Stimulated activated CD4-positive, alpha-beta T cell treated with anti-CD3 and anti-CD28 coated beads, Interleukin-2, amount 100 ng/mL, for 24 hours (primary cell): Measurements from ENCODE around the gene ATP6V0A1.
"Not testable (repeated sequence)": the region's sequence is repeated elsewhere in the genome, so short reads cannot be mapped to it uniquely, and the experiment has no call there.

ENCODE experiments used
- DNase-seq, 2 donors: peaks; one replicate each; pipeline ENCODE4 v3.0.0-alpha.2; 2020

ATP6V0A1 gene

DNA sequence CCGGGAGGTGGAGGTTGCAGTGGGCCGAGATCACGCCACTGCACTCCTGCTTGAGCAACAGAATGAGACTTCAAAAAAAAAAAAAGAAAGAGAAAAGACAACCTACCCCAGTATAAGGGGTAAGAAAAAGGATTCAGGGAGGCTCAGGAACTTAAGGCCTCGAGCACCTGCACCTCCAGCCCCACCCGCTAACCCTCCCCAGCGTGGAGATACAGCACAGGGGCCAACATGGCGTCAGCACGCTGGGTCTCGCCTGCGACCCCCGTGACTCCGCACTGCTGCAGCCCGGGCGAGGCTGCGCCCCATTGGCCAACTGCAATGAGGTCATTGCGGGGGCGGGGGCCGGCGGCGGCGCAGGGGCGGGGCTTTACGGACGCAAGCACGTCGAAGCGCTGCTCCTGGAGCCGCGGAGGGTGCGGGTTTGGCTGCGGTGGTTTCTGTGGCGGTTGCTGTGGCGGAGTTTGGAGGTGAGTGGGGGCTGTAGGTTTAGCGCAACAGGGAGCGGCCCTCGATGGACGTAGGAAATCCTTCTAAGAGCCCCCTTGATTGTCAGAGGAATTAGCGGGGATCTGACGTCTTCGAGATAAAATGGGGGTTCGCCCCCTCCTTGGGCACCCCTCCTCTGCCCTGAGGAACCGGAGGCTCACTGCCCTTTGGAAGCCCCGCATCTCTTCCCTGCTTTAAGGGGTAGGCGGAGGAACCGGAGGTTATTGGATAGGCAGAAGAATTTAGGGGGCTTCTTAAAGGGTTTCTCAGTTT is at the start of gene ATP6V0A1:
ATP6V0A1 (plus strand) TSS at position 382 of the 759 bp plus-strand sequence. CDS start 2,017 bp downstream, outside the sequence.
- peak; percentile 90 to 95 for DNase-seq

DNA sequence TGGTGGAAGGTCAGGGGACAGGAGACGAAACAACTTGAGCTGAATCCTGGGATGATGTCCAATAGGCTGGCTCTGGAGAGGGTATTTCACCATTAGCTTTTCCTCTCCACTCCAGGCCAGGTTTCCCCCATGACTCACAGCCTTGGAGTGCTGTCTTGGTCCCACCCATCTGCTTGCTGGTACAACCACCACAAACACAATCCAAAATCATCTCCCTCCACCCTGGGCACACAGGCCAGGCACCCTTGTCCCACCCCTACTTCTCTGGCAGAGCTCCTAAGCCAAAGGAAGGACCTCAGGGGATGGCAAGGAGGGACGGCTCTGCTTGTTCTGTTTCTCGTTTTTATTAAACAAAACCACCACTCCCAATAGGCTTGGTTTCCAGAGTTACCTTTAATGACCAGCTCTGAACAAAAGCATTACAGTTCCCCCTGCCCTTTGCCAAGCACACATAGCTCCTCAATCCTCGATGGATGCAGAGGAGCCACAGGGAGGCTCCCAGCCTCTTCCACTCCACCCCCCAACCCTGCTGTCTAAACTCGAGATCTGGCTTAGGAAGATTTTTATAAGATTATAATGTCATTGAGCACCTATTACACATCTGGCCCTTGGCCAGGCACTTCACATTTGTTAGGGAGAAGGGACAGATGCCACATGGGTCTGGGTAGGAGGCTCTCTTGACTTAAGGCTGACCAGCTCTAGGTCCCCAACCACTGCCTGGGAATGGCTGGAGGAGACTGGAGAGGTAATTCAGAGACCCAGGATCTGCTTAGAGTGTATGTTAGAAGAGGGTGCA is 49.0 kb upstream of the ATP6V0A1 start:
- no peak for DNase-seq

- no peak for DNase-seq
Measured at GRCh38 chr17:42410319-42410685, 48.4 kb upstream of the ATP6V0A1 start.

- no peak for DNase-seq
Measured at GRCh38 chr17:42411361-42411760, 47.3 kb upstream of the ATP6V0A1 start.

- DNase-seq = no peak
Measured at GRCh38 chr17:42411905-42412679, 46.6 kb upstream of the ATP6V0A1 start.

- no peak for DNase-seq
Measured at GRCh38 chr17:42413464-42414040, 45.1 kb upstream of the ATP6V0A1 start.

- peak; percentile 64 to 66 for DNase-seq
Measured at GRCh38 chr17:42414704-42415409, 43.8 kb upstream of the ATP6V0A1 start.

DNA sequence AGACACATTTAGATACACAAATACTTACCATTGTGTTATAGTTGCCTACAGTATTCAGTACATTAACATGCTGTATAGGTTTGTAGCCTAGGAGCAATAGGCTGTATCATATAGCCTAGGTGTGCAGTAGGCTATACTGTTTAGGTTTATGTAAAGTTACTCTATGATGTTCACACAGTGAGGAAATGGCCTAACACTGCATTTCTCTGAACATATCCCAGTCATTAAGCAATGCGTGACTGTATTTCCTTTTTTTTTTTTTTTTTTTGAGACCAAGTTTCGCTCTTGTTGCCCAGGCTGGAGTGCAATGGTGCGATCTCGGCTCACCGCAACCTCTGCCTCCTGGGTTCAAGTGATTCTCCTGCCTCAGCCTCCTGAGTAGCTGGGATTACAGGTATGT is 40.7 kb upstream of the ATP6V0A1 start:
- DNase-seq = not testable (repeated sequence)

DNA sequence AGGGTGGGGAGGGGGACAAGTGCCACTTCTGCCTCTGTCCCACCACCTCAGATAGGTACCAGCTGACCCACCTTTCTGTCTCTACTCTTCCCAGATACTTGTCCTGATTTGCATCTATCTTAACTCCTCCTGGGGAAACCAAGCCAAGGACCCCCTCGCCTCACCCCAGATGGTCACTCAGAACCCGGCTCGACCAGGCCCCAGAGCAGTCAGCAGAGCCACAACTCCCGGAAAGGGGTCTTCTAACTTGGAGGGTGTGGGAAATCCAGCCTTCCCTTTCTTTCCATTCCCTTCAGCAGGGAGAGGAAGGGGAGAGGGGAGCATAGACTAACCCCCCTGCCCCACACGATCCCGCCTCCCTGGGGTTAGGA is 37.6 kb upstream of the ATP6V0A1 start:
- DNase-seq = no peak

DNA sequence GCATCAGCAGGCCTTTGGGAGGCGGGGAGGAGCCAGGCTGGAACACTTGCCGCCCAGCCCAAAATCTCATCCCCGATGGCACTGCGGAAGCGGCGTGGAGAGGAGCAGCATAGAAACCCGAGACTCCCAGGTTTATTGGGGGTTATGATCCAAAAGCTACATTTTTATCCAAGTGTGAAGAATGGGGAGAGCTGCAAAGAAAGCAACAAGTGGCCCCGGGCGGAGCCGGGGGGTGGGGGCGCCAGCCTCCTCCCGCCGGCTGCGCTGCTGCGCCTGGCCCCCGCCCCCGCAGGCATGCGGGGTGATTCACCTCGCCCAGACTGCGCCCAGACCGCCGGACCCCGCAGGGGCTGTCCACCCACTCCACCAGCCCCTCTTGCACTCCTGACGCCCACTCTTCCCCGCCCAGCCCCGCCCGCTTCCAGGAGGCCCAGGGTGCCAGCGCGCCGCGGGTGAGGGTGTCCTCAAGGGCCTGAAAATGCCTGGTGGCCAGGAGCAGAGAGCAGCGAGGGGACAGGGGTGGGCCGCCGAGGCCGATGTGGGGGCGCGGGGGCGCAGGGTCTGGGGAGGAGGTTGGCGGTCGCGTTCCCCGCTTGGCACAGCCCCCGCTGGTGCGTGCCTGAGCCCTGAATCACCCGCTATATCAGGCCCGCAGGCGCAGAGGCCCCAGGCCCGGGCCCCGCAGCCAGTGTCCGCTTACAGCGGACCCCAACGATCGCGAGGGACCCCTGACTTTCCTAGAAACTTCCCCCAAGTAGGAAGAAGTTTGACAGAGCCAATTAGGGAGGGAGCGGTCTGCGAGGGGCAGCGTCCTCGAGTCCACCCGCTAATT is 37.0 kb upstream of the ATP6V0A1 start:
- DNase-seq = peak in 1 of 2 donors; percentile 24

GRCh38 chr17:42422412-42422957 is 36.2 kb upstream of the ATP6V0A1 start:
- DNase-seq = peak in 1 of 2 donors; percentile 51

- peak in 1 of 2 donors; percentile 54 for DNase-seq
Measured at GRCh38 chr17:42422958-42423712, 35.5 kb upstream of the ATP6V0A1 start, which contains the start of gene CAVIN1. Gene CAVIN1 (minus strand): TSS chr17:42423256. CDS start chr17:42423097, 159 bp downstream.

- no peak for DNase-seq
Measured at GRCh38 chr17:42423766-42424165, 34.9 kb upstream of the ATP6V0A1 start.

DNA sequence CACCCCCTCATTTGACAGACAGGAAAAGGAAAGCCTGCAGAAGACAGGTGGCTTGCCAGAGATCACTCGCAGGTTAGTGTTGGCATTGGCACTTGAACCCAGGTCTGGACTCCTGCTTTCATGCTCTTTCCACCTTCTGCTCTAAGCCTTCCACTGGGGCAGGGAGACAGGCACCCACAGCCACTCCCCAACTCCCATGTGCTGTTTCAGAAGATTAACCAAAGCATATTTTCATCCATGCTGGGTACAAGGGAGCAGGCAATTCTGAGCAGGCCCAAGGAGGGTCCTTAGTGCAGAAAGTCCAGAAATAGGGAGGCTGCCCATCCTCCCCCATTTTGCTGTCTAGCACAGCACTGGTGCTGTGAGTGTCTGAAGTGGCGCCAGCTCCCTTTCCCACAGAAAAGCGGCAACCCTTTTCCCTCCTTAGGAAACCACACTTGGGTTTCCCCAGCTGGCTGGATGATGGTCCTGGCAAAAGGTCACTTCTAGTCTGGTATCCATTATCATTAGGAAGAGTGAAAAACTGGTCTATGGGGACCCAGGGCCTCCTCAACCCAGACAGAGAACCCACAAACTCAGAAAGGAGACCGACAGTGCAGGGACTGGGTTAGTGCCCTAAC is 33.6 kb upstream of the ATP6V0A1 start:
- no peak for DNase-seq

- DNase-seq = peak; percentile 28 to 42
Measured at GRCh38 chr17:42428141-42428944, 30.3 kb upstream of the ATP6V0A1 start.

GRCh38 chr17:42429726-42430447 is 28.8 kb upstream of the ATP6V0A1 start:
- DNase-seq = no peak

- no peak for DNase-seq
Measured at GRCh38 chr17:42431758-42432161, 26.9 kb upstream of the ATP6V0A1 start.

GRCh38 chr17:42436391-42436790 is 22.3 kb upstream of the ATP6V0A1 start:
- DNase-seq = no peak
